ENCODE data around the gene H6PD.

DNA sequence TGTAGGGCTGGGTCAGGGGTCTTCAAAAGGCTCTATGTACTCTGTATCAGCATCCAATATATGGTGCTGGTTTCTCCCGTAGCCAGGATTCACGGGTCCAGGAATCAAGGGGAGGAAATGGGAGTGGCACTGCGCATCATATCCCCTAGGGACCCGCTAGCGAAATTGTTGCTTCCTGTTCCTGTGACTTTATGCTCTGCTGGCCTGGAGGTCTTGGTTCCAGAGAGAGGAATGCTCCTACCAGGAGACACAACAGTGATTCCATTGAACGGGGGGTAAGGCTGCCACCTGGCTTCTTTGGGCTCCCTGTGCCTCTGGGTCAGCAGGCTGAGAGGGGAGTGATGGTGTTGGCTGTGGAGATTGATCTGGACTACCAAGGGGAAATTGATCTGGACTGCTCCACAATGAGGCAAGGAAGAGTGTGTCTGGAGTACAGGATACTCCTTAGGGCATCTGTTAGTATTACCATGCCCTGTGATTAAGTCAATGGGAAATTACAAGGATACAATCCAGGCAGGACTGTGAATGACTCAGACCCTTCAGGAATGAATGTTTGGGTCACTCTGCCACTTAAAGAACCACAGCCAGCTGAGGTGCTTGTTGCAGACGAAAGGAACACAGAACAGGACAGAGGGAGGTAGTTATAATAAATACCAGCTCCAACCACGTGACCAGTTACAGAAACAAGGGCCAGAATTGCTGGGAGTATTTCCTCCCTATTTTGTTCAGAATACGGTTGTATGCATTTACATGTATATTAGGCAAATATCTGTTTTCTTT, 68.4 kb downstream of the H6PD start:
- TF ChIP-seq ZNF70 (CRISPR knock-in tag; IDR thresholded peaks at IDR 0.05) (no peak), TCF4 (CRISPR knock-in tag; IDR thresholded peaks at IDR 0.05; ENCODE audit: borderline replicate concordance) (no peak), ARNTL (CRISPR knock-in tag; IDR thresholded peaks at IDR 0.05; ENCODE audit: borderline replicate concordance, low read depth) (no peak), ESRRG (CRISPR knock-in tag; IDR thresholded peaks at IDR 0.05) (no peak), ZC3H10 (CRISPR knock-in tag; IDR thresholded peaks at IDR 0.05) (no peak)
- TF ChIP-seq, protein P1, sequence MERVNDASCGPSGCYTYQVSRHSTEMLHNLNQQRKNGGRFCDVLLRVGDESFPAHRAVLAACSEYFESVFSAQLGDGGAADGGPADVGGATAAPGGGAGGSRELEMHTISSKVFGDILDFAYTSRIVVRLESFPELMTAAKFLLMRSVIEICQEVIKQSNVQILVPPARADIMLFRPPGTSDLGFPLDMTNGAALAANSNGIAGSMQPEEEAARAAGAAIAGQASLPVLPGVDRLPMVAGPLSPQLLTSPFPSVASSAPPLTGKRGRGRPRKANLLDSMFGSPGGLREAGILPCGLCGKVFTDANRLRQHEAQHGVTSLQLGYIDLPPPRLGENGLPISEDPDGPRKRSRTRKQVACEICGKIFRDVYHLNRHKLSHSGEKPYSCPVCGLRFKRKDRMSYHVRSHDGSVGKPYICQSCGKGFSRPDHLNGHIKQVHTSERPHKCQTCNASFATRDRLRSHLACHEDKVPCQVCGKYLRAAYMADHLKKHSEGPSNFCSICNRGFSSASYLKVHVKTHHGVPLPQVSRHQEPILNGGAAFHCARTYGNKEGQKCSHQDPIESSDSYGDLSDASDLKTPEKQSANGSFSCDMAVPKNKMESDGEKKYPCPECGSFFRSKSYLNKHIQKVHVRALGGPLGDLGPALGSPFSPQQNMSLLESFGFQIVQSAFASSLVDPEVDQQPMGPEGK (CRISPR knock-in tag; IDR thresholded peaks at IDR 0.05; ENCODE audit: borderline replicate concordance), result no peak

Data from SK-N-SH treated with all-trans-retinoic acid at 6 μM for 48 hours (cell line).